Fibroblast of villous mesenchyme (primary cell): Measurements from ENCODE around the gene LIMK2. TPM values are rescaled to one million over a fixed set of nuclear protein-coding genes. Genes with fewer than 3 reads are reported as not detected.
"Not testable (repeated sequence)": the region's sequence is repeated elsewhere in the genome, so short reads cannot be mapped to it uniquely, and the experiment has no call there.

Experiments
- DNase-seq: peaks from one replicate; pipeline ENCODE4 v3.0.0-alpha.2; 2010; ENCODE audit warnings: low read depth
- H3K4me3 ChIP-seq: 2 replicates; pipeline ENCODE4 v1.5.1; 2011; ENCODE audit warnings: low read depth, mild to moderate bottlenecking, low read length
- CTCF ChIP-seq: IDR thresholded peaks from 2 replicates; pipeline ENCODE4 v1.5.1; 2012; ENCODE audit warnings: low read depth, mild to moderate bottlenecking, low read length; ENCODE audit not compliant: insufficient read depth
- total RNA-seq: library from RNA; depleted of rRNA; stranded (reverse); fragments of >200 nt; gene quantifications from 2 replicates; pipeline ENCODE4 v1.2.3, GENCODE V29; 2012

The LIMK2 gene
- 50.1 and 50.3 TPM in 2 replicates for total RNA-seq

- peak within 1 kb of the TSS; percentile 89 for H3K4me3 ChIP-seq
- TF ChIP-seq CTCF = peak; percentile 79
- peak; percentile 83 for DNase-seq
Observed at GRCh38 chr22:31211862-31212730, at the start of gene LIMK2. Gene LIMK2 (plus strand): TSS chr22:31212298. CDS start chr22:31212409, 111 bp downstream.

- H3K4me3 ChIP-seq = no peak overlapping the region
- no peak for DNase-seq
- TF ChIP-seq CTCF = no peak
Observed at GRCh38 chr22:31170971-31171370, 41.1 kb upstream of the LIMK2 start.

- not testable (repeated sequence) for DNase-seq, H3K4me3 ChIP-seq
Observed at GRCh38 chr22:31171734-31172133, 40.4 kb upstream of the LIMK2 start.

GRCh38 chr22:31173386-31174145 is 38.5 kb upstream of the LIMK2 start:
- no peak overlapping the region for H3K4me3 ChIP-seq
- DNase-seq = peak; percentile 82
- TF ChIP-seq CTCF = no peak

GRCh38 chr22:31176923-31177322 is 35.2 kb upstream of the LIMK2 start:
- H3K4me3 ChIP-seq = no peak overlapping the region
- no peak for DNase-seq
- no peak for TF ChIP-seq CTCF

- H3K4me3 ChIP-seq = no peak overlapping the region
- TF ChIP-seq CTCF = no peak
- peak; percentile 63 for DNase-seq
Observed at GRCh38 chr22:31177420-31178162, 34.5 kb upstream of the LIMK2 start.
